ENCODE results near the gene ST6GALNAC3.
"Not testable (repeated sequence)": the region's sequence is repeated elsewhere in the genome, so short reads cannot be mapped to it uniquely, and the experiment has no call there.

Gene ST6GALNAC3

DNA sequence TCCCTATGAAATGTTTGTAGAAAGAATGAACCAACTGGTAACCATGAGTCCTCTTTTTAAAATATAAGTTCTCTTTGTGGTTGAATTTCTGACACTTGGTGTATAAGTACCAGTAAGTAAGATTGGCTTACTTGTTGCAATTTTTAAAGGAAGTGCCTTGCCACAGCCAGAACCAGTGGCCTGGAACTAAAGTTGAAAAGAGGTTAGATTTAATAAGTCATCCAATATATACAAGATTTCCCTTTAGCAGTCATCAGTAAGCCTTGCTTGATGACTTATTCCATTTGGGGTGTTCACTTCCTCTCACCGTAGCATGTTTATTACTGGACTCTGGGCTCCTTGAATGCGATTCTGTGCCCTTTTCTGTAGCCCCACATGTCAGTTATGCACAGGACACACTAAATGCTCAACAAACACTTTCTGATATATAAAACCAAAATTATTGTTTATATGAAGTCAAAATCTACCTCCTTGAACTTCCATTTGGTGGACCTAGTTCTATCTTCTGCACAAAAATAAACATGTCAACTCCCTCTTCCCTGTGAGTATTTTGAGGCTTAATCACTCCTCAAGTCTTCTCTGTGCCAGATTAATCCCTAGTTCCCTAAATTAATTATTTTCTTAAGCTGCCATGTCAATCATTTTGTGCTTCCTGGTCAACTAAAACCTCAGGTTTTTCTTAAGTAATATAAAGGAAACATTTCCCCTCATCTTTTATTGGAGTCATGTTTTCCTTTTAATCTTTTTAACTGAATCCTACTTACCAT, 218.1 kb downstream of the ST6GALNAC3 start:
- no peak for DNase-seq

DNA sequence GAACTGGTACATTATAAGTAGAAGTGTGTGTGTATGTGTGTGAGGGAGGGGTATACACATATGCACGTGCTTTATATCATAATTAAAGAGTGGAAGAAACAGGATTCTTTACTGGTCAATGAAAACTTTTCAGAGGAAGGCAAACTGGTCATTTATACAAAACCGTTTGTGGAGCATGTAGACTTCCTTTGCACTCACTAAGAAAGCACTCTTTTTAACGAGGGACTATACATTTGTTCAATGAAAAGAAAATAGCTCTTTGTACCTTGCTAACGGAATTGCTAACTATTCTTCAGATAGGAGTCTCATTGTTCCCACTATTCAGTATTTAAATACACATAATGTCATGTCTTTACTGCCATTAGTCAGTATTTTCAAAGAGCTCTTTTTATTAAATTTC, 219.3 kb downstream of the ST6GALNAC3 start:
- DNase-seq = no peak

DNA sequence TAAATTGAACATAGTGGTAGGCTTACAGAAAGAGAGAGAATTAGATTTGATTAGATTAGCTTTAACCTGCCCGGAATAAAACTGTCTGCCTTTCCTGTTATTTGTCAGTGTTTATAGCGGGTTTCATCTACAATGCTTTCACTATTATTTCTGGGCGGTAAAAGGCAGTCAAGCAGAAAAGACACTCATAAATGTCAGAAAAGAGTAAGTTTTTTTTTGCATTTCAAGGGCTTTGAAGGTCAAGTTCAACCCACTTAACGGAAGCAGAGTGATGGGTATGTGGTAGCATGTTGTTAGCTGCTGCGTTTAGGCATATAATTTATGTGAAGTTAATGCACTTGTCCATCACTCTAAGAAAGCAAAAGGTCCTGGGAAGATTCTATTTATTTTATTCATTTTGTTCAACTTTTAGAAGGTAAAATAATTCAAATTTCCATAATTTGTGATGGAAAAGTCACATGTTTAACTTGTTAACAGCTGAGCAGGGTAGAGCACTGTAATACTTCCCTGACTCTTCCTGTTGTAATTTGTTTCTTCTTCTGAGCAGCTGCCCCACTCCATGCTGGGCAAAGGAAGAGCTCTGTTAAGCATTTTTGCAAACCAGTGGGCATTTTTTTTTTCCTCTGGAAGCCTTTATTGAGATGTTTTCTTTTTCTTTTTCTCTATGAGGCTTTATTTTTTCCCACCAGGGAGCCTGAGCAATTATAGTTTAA, 220.1 kb downstream of the ST6GALNAC3 start:
- no peak for DNase-seq

DNA sequence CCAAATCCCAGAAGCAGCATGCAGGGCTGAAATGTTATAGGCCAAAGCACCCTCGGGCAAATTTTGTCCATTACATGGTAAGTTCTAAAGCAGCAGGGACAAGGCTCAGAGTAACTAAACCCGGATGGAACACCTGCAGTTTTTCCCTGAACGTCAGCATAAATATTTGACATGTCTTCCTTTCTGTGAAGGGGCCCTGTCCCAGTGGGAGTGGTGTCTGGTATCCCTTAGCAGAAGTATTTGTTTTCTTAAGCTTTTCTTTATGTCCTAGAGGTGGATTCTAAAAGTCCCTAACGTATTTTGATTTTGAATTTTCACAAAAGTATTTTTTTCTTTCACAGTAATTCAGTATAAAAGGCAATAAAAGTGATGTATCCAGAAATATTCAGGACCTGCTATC, 223.9 kb downstream of the ST6GALNAC3 start:
- DNase-seq = no peak

DNA sequence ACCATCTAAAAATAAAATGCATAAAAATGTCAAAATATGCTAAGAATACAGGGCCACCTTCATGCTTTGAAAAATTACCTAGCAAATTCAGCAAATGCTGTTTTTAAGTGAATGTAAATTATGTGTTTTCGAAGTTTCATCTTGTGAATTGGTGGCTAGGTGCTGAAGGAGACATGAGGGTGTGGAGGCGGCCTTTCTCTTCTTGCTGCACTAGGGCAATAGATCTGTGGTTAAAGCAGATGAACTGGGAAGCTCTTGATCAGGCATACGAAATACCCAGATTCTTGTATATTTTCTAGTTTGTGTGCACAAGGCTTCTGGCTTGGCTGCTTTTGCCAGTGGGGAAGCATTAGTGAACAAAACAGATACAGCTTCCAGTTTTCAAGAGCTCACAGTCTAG, 224.5 kb downstream of the ST6GALNAC3 start:
- DNase-seq = no peak

DNA sequence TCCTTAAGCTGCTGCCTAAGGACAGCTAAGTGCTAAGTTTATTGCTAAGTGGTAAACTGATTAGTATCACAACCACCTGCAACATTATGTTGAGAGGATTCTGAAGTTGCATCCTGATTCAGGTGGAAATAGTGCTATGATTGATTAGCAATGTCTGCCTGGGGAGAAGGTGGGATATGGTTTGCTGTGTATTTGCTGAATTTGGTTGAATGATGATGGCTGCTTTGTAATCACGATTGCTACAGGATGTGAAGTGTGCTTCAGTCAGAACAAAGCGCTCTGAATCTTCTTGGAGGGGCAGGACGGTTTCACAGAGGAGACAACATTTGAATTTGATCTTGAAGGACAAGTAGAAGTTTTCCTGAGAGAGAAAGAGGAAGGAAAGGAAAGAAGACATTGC, 226.0 kb downstream of the ST6GALNAC3 start:
- no peak for DNase-seq

DNA sequence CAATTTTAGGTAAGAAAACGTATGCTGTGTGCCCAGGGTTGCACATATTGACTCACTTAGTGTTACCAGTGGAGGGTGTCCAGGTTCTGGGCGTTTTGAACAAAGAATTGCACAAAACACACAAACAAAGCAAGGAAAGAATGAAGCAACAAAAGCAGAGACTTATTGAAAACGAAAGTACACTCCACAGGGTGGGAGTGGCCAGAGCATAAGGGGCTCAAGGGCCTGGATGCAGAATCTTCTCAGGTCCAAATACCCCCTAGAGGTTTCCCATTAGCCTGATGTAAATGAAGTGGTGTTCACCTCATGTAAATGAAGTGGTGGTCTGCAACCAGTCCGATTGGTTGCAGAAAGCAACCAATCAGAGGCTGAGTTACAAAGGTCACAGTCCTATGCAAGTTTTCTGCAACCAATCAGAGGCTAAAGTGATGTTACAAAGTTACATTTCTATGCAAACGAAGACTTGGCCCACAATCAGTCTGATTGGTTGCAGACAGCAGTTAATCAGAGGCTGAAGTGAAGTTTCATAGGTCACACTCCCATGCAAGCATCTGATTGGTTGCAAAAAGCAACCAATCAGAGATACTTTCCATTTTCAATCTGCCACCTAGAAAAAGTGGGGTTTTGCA, 228.3 kb downstream of the ST6GALNAC3 start:
- no peak for DNase-seq

DNA sequence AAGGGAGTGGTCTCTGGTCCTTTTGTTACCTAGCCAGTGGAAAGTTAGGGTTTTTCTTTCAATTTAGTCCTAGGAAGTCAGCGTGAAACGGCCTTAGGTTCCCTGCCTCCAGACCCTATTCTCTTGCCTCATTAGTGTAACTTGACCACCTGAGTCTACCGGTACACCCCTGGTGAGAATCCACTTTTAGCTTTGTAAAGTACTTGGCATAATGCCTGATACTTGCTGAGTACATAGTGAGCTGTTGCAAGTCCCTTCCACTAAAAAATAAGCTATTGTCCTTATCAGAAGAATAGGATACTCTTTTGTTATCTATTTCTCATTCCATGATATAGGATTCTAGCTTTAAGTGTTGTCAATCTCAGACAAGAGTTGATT, 228.8 kb downstream of the ST6GALNAC3 start:
- no peak for DNase-seq

DNA sequence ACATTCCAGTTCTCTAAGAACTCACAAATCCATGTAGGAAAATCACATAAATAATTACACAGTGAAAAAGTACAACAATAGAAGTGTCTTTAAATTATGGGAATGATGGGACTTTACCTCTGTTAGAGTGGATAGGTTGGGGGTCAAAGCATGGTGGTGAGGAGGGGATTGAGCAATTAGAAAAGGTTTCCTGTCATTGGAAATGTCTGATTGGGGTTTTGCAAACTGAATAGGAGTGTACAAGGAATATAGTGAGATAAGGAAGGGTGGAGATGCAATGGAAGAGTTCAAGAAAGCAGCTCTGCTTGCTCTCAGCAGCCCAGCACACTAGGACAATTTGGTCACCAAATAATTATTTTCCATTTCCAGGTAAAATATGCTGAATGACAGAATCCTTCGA, 238.8 kb downstream of the ST6GALNAC3 start:
- no peak for DNase-seq

DNA sequence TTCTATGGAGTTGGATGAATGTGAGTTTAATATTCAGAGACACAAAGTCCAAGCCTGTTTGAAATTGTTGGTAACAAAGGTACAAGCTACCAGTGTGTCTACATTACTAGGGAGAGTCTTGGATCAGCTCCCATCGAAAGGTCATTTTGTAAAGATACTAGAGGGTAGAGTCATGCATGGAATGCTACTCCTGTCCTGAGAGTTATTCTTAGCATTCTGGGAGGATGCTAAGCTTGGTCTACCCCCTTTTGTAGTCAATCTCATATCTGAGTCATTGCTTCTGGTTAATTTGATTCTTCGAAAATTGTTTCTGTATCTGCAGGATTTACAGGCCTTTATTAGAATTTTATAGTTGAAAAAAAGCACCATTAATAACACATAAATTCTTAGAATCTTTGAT, 240.2 kb downstream of the ST6GALNAC3 start:
- DNase-seq = no peak

DNA sequence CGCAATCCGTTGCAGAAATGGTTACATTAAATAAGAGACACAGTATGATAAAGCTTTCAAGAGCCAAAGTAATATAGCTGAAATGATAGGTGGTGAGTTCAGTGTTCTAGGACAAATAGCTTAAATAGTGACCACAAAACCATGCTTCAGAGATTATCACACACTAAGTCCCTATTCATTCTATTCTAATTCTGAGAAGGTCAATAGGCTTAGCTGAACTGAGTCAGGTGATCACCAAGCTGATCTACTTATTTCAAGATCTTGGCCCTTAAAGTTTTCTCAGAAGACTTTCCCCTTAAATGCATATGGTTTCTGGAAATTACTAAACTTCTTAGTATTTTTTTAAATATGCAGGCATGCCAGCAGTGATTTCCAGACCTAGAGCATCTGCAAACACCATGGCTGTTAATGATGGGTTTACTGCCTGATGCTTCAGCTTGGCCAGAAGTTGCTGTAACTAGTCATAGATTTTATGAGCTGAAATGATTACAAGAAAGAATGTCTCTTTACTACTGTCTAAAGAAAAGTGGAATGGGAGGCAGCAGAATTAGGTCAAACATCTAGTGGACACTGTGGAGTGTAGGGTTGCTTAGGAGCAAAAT, 242.9 kb downstream of the ST6GALNAC3 start:
- no peak for DNase-seq

DNA sequence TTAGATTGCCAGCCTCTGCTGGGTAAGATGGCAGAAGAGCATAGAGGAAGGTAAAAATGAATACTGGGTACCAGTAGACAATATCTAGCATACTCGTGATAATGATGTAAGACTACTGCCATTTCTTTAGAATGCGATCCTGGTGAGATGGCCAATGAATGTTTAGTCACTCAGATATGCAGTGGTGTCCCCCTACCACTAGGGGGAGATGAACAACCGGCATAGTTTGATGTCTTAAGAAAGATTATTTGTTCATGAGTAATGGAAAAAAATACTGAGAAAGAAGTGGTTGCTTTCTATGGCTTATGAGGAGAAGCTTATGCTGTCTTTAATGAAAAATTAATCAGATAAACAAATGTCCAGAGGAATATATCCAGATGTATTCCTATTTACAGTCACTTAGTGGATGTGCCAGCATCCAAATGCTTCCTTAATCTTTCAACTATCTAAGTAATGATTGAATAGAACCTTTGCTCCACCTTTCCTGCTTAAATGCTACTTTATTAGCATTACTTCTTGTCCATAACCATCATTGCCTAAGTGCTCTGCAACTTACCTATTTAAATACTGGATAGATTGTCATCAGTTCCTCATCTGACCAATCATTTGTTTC, 256.6 kb downstream of the ST6GALNAC3 start:
- peak; percentile 12 for DNase-seq

DNA sequence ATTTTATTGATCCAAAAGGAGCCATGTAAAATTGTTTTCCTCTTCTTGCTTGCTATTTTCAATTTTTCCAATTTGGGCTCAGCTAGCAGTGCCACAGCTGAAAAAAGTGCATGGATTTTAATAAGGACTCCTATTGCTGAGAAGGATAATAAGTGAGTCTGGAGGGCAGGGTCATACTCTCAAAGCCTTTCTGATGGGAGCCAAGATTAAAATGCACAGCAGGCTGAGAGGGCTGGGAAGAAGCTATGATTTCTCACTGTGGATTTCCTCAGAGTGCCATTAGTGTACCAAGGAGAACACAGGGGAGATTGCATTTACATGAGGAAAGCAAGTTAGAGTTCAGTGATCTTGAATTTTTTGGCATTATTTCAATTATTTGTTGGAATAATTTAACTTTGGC, 261.3 kb downstream of the ST6GALNAC3 start:
- DNase-seq = no peak

DNA sequence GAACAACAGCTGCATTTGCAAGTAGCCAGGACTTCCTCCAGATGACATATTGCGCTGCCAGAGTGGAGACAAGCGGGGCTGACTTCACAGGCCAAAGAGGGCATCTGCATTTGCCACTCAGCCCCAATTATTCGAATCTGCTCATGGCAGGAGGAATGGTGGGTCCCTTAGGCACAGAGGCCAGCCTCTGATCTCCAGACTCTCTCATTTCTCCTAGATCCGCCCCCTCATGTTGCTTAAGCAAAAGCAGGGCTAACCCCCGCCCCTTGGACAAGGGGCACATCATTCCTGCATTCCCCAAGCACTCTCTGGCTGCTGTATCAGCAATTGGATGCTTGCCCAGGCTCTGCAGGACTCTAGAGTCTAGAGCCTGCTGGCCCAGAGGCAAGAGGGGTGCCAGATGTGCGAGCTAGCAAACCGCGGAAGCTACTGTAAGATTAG, 262.4 kb downstream of the ST6GALNAC3 start:
- DNase-seq = peak; percentile 78

DNA sequence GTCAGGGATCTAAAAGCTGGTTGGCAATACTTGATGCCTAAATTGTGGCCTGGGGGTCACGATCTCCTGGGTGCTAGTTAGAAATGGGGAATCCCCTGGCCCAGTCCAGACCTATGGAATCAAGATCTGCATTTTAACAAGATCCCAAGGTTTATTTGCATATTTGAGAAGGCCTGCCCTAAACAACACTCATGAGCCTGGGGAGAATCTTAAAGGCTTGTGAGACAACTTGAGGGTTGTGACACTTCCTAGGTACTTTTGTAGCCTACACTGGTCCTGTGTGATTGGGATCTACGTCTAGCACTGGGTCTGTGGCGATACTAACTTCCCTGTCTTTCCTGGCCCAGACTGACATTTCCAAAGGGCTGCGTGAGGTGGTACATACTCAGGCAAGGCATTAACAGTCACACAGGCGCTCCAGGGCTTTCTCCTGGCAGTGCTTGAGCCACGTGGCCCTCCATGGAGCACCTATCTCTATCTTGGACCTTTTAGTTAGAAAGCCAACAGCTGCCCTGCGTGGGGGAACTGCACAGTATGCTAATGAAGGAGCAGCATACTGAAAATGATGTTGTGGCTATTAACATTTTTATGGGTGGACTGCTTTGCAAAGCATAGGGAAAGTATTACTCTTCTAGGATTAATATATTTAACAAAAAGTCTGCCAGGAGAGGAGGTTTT, 263.1 kb downstream of the ST6GALNAC3 start:
- no peak for DNase-seq

DNA sequence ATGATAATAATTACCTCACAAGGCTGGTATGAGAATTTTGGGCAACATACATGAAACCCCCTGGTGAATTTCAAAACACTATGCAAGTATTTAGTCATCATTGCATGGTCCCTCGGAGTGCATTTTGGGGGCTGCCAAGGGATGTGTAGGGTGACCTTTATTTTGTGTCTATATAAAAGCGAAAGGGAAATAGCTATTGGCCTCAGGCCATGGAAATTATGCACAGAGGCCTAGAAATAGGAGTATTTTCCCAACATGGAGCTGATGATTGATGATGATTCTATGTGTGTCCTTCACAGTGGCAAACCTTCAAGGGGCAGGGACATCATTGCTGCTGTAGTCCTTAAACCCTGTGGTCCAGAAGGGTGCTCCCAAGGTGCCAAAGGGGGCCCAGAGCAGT, 265.5 kb downstream of the ST6GALNAC3 start:
- no peak for DNase-seq

DNA sequence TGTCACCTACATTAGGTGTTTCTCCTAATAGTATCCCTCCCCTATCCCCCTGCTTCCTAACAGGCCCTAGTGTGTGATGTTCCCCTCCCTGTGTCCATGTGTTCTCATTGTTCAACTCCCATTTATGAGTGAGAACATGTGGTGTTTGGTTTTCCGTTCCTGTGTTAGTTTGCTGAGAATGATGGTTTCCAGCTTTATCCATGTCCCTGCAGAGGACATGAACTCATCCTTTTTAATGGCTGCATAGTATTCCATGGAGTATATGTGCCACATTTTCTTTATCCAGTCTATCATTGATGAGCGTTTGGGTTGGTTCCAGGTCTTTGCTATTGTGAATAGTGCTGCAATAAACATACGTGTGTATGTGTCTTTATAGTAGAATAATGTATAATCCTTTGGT, 267.3 kb downstream of the ST6GALNAC3 start:
- DNase-seq = not testable (repeated sequence)

DNA sequence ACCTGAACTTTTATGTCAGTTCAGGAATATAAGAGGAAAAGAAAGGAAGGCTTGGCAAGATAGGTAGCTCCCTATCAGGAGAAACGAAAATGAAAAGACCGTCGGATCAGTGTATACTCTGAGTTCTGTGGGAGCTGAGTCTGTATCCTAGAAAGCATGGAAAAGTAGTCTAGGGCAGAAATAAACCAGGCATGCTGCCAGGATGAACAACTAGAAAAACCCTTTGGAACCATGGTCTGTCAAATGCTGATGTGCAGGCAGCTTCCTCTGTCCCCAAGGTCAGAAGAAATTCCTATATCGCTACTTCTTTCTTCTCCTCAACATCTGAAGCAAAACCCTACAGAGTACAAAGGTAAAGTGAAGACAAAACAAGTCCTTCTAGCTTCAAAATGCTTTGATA, 268.8 kb downstream of the ST6GALNAC3 start:
- DNase-seq = no peak

DNA sequence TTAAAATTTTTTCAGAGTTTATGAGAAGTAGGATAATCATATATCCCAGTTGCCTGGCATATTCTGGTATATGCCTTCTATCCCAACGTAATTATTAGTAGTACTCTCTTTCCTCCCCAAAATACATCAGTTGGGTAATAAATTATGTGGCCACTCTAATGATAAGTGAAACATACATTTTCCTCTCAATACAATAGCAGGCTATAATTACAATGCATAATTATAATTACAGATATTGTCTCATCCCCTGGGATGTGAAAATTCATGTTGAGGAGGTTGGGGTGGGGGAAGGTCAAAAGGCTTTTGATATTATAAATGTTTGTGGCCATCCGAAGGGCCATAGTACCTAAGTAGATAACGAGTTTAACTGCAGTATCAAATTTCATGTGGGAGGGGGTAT, 277.1 kb downstream of the ST6GALNAC3 start:
- no peak for DNase-seq

DNA sequence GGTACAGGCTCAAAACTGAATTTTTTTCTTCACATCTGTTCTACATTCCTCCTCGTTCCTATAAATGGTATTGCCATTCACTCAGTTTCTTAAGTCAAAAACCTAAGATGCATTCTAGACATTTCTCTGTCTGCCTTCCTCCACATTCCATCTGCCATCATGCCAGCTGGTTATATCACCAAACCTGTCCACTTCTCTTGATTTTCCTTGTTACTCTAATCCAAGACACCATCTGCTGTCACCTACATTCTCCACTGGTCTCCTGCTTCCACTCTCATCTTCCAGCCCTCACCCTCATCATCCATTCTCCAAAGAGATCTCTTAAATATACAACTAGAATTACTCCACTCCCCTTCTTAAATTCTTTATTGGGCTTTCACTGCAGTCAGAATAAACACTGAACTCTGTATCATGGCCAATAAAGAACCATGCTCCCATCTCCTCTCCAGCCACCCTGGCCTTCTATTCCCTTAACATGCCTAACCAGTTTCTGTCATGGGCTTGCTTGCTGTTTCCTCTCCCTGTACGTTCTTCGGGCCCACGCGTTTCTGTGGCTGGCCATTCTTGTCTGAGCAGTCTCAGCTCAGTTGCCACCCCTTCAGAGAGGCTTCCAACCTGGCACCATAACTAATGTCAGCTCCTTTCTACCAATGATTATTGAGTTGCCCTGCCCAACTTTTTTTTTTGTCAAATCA, 278.3 kb downstream of the ST6GALNAC3 start:
- DNase-seq = no peak

DNA sequence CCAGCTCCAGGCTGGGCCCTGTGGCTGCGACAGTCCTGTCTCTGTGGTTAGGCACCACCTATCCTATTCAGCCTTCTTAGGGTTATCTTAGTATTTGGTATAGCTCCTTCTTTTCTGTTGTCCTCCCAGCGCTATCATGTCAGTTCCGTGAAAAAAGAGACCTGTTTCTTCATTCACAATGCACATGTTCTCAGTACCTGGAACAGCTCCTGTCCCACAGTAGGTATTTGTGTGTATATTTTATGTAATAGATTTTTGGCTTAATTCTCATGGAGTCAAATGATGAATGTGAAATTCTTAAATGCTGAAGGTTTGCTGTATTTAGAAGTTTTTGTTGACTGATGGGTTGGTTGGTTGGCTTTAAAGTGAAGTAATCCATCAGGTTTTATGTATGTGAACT, 279.7 kb downstream of the ST6GALNAC3 start:
- DNase-seq = no peak

DNA sequence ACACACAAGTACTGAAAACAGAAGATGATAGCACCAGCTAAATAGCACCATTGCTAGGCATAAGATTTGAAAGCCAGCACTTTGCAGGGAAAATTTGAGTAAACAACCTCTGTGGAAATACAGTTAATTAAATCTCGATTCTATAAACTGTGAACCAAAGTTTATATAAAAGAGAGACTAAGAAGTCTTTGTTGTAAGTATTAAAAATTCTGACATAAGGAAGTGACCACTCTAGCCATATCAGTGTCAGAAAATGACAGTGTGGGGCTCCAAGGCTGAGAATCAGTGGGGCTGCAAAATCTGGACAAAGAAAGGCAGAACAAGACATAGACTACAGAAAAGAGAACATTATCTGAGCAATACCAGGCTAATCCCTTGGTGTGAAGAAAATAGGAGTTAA, 292.2 kb downstream of the ST6GALNAC3 start:
- DNase-seq = no peak
